BLaER1 treated with 17β-estradiol and CSF1 and Interleukin-3, amounts not matched to agents 10 nM and 100 nM (cell line): ENCODE data around the gene PLAU.

Source experiments
- H3K27ac ChIP-seq, 11 experiments: shearing (Covaris generic); formaldehyde crosslinking; 2 replicates each; pipeline ENCODE4 v1.8.1; 2022
- H3K27me3 ChIP-seq, 11 experiments: shearing (Covaris generic); formaldehyde crosslinking; 2 replicates each; pipeline ENCODE4 v1.8.1; 2022
- H3K36me3 ChIP-seq, 11 experiments: shearing (Covaris generic); formaldehyde crosslinking; 2 replicates each; pipeline ENCODE4 v1.8.1; 2022
- H3K4me1 ChIP-seq, 10 experiments: shearing (Covaris generic); formaldehyde crosslinking; 2 replicates each; pipeline ENCODE4 v1.8.1; 2022
- H3K4me2 ChIP-seq, 11 experiments: shearing (Covaris generic); formaldehyde crosslinking; 2 replicates each; pipeline ENCODE4 v1.8.1; 2022
- H3K4me3 ChIP-seq, 10 experiments: shearing (Covaris generic); formaldehyde crosslinking; 2 replicates each; pipeline ENCODE4 v1.8.1; 2022
- H3K9ac ChIP-seq, 11 experiments: shearing (Covaris generic); formaldehyde crosslinking; 2 replicates each; pipeline ENCODE4 v1.8.1; 2022
- H3K9me3 ChIP-seq, 11 experiments: shearing (Covaris generic); formaldehyde crosslinking; replicated peaks in 1 of 11; 2 replicates each; pipeline ENCODE4 v1.8.1; 2022
- H4K20me1 ChIP-seq, 11 experiments: shearing (Covaris generic); formaldehyde crosslinking; 2 replicates each; pipeline ENCODE4 v1.8.1; 2022
- Cebpa-rat ChIP-seq, 11 experiments: shearing (Covaris generic); IDR thresholded peaks; 2 replicates each; pipeline ENCODE4 v1.8.1; 2022

PLAU gene

GRCh38 chr10:73874267-73875138 lies 36.4 kb upstream of the PLAU start, which contains the start of gene CAMK2G:
Gene CAMK2G, minus strand, starts transcription at chr10:73874555. Its CDS starts 94 bp downstream, at chr10:73874461.
- Histone ChIP-seq H3K4me1 (peaks cover 25 to 53% (median 44%) of the 10 kb centered on the region in 10 experiments), H3K36me3 (peaks cover 8 to 25% (median 21%) of the 10 kb centered on the region in 11 experiments; a peak in 20 of 22 replicates), H3K4me2 (peak within 1 kb of the TSS; percentile 85 to 99 (median 94)), H3K9ac (peak within 1 kb of the TSS; percentile 60 to 85 (median 76); a peak in 21 of 22 replicates), H3K9me3 (no peaks in the 10 kb centered on the region), H4K20me1 (peaks cover 9 to 29% (median 19%) of the 10 kb centered on the region in 11 experiments; a peak in 19 of 22 replicates), H3K4me3 (peak within 1 kb of the TSS; percentile 60 to 80 (median 68)), H3K27ac (peak within 1 kb of the TSS in 9 of 11 experiments; percentile 52 to 86 (median 79); a peak in 19 of 22 replicates), H3K27me3 (no peaks in the 10 kb centered on the region)
- peak in 10 of 11 experiments; percentile 27 to 91 (median 74); a peak in 16 of 22 replicates for TF ChIP-seq Cebpa-rat (IDR thresholded peaks at IDR 0.05)

- Histone ChIP-seq H3K4me3 (peak overlapping the region; percentile 60 to 80 (median 68)), H3K4me2 (peak overlapping the region; percentile 82 to 99 (median 94)), H3K36me3 (peaks cover 7 to 19% (median 17%) of the 10 kb centered on the region in 11 experiments; a peak in 20 of 22 replicates), H3K9me3 (no peaks in the 10 kb centered on the region), H3K27ac (peak overlapping the region in 9 of 11 experiments; percentile 52 to 86 (median 79); a peak in 17 of 22 replicates), H3K27me3 (no peaks in the 10 kb centered on the region), H3K9ac (peak overlapping the region; percentile 60 to 85 (median 76); a peak in 20 of 22 replicates), H3K4me1 (peaks cover 30 to 59% (median 49%) of the 10 kb centered on the region in 10 experiments), H4K20me1 (peaks cover 9 to 29% (median 19%) of the 10 kb centered on the region in 11 experiments; a peak in 19 of 22 replicates)
- TF ChIP-seq Cebpa-rat (IDR thresholded peaks at IDR 0.05): 0 out of 22 replicates have a peak, but pooled peaks of 1 of the 11 experiments have one; percentile 1
Observed at GRCh38 chr10:73875139-73875475, 35.8 kb upstream of the PLAU start.

GRCh38 chr10:73876157-73876556 lies 34.8 kb upstream of the PLAU start:
- TF ChIP-seq Cebpa-rat (IDR thresholded peaks at IDR 0.05): no peak
- H3K9ac ChIP-seq: no peak overlapping the region
- H3K4me1 ChIP-seq: peaks cover 32 to 59% (median 52%) of the 10 kb centered on the region in 10 experiments
- no peaks in the 10 kb centered on the region for H3K9me3 ChIP-seq
- H3K27me3 ChIP-seq: no peaks in the 10 kb centered on the region
- H3K4me3 ChIP-seq: no peak overlapping the region
- H3K36me3 ChIP-seq: peaks cover 2 to 9% (median 6%) of the 10 kb centered on the region in 11 experiments; a peak in 14 of 22 replicates
- peak overlapping the region in 7 of 11 experiments; percentile 9 to 95 (median 90); a peak in 7 of 22 replicates for H3K4me2 ChIP-seq
- H3K27ac ChIP-seq: peak overlapping the region in 1 of 11 experiments; percentile 2; a peak in 2 of 22 replicates
- H4K20me1 ChIP-seq: peaks cover 9 to 23% (median 19%) of the 10 kb centered on the region in 11 experiments; a peak in 19 of 22 replicates

- Histone ChIP-seq H3K4me3 (no peak overlapping the region), H3K9ac (no peak overlapping the region), H3K27me3 (no peaks in the 10 kb centered on the region), H3K4me1 (peaks cover 32 to 59% (median 50%) of the 10 kb centered on the region in 10 experiments), H3K36me3 (peaks cover 0 to 5% (median 3%) of the 10 kb centered on the region in 11 experiments; a peak in 6 of 22 replicates), H3K27ac (peak overlapping the region in 1 of 11 experiments; percentile 2; a peak in 1 of 22 replicates), H3K9me3 (no peaks in the 10 kb centered on the region), H4K20me1 (peaks cover 9 to 19% (median 17%) of the 10 kb centered on the region in 11 experiments; a peak in 19 of 22 replicates), H3K4me2 (peak overlapping the region in 7 of 11 experiments; percentile 9 to 95 (median 90); a peak in 7 of 22 replicates)
- TF ChIP-seq Cebpa-rat (IDR thresholded peaks at IDR 0.05): no peak
Observed at GRCh38 chr10:73876566-73876965, 34.4 kb upstream of the PLAU start.

- TF ChIP-seq Cebpa-rat (IDR thresholded peaks at IDR 0.05): no peak
- peaks cover 28 to 58% (median 47%) of the 10 kb centered on the region in 10 experiments for H3K4me1 ChIP-seq
- H3K27ac ChIP-seq: no peak overlapping the region
- H3K27me3 ChIP-seq: no peaks in the 10 kb centered on the region
- peaks cover 0 to 1% (median 0%) of the 10 kb centered on the region in 11 experiments; a peak in 2 of 22 replicates for H3K36me3 ChIP-seq
- H3K9me3 ChIP-seq: no peaks in the 10 kb centered on the region
- H3K4me2 ChIP-seq: 0 out of 22 replicates have a peak overlapping the region, but pooled peaks of 3 of the 11 experiments have one; percentile 25 to 90 (median 86)
- no peak overlapping the region for H3K4me3 ChIP-seq
- H3K9ac ChIP-seq: no peak overlapping the region
- H4K20me1 ChIP-seq: peaks cover 9 to 15% (median 14%) of the 10 kb centered on the region in 11 experiments; a peak in 19 of 22 replicates
Observed at GRCh38 chr10:73876971-73877370, 34.0 kb upstream of the PLAU start.

- Histone ChIP-seq H3K9ac (no peak overlapping the region), H3K9me3 (no peaks in the 10 kb centered on the region), H3K4me3 (no peak overlapping the region), H3K36me3 (no peaks in the 10 kb centered on the region), H3K27me3 (no peaks in the 10 kb centered on the region), H3K4me2 (no peak overlapping the region), H4K20me1 (peaks cover 7 to 8% (median 8%) of the 10 kb centered on the region in 11 experiments; a peak in 19 of 22 replicates), H3K27ac (no peak overlapping the region), H3K4me1 (peaks cover 21 to 51% (median 40%) of the 10 kb centered on the region in 10 experiments)
- no peak for TF ChIP-seq Cebpa-rat (IDR thresholded peaks at IDR 0.05)
Observed at GRCh38 chr10:73877533-73878160, 33.3 kb upstream of the PLAU start.

- H3K9ac ChIP-seq: 0 out of 22 replicates have a peak overlapping the region, but pooled peaks of 1 of the 11 experiments have one; percentile 2
- H3K36me3 ChIP-seq: no peaks in the 10 kb centered on the region
- H3K27me3 ChIP-seq: no peaks in the 10 kb centered on the region
- H3K4me3 ChIP-seq: no peak overlapping the region
- H3K4me2 ChIP-seq: no peak overlapping the region
- peaks cover under 1 to 1% (median under 1%) of the 10 kb centered on the region in 11 experiments; a peak in 12 of 22 replicates for H4K20me1 ChIP-seq
- no peak overlapping the region for H3K27ac ChIP-seq
- TF ChIP-seq Cebpa-rat (IDR thresholded peaks at IDR 0.05): no peak
- peaks cover 14 to 44% (median 33%) of the 10 kb centered on the region in 10 experiments for H3K4me1 ChIP-seq
- H3K9me3 ChIP-seq: no peaks in the 10 kb centered on the region
Observed at GRCh38 chr10:73878365-73878764, 32.6 kb upstream of the PLAU start.
